ENCODE measurements around the gene SULT1E1.

GRCh38 chr4:69849969-69850368 is 10.0 kb downstream of the SULT1E1 start:
- no peak for TF ChIP-seq YY1 (IDR thresholded peaks at IDR 0.05; ENCODE audit: insufficient read depth, insufficient read length)
- no peak for TF ChIP-seq ZNF274 (IDR thresholded peaks at IDR 0.05; ENCODE audit: low read depth, low read length)
- TF ChIP-seq SUZ12 (IDR thresholded peaks at IDR 0.05; ENCODE audit: extremely low read depth, insufficient read depth, insufficient read length), result no peak
